Measurements from ENCODE around the gene TMEM59L. TPM values are rescaled to one million over a fixed set of nuclear protein-coding genes. Genes with fewer than 3 reads are reported as not detected.

The TMEM59L gene
- total and polyA plus RNA-seq, 4 donors = 0.08 to 0.15 (median 0.08) TPM; not detected in 1

GRCh38 chr19:18610245-18610555 lies 2.5 kb upstream of the TMEM59L start (continued):
- no peak for TF ChIP-seq REST (IDR thresholded peaks at IDR 0.05)
- TF ChIP-seq, protein P1, sequence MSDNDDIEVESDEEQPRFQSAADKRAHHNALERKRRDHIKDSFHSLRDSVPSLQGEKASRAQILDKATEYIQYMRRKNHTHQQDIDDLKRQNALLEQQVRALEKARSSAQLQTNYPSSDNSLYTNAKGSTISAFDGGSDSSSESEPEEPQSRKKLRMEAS (IDR thresholded peaks at IDR 0.05) = no peak

- no peak for DNase-seq (ENCODE audit: low spot score)
- H3K4me3 ChIP-seq (ENCODE audit: low read depth in 1 of 3, low read length in 3 of 3) = no peak overlapping the region
Observed at GRCh38 chr19:18610556-18611326, 1.9 kb upstream of the TMEM59L start.

More at GRCh38 chr19:18610556-18611326, 1.9 kb upstream of the TMEM59L start:
- Histone ChIP-seq H3K9ac (ENCODE audit: low read depth in 1 of 2, low read length in 2 of 2) (no peak overlapping the region), H3K4me1 (ENCODE audit: control insufficient read depth in 4 of 4, insufficient read depth in 4 of 4, low read length in 3 of 4) (peaks cover 0 to 19% (median 7%) of the 10 kb centered on the region in 4 donors), H3K27me3 (ENCODE audit: control insufficient read depth in 4 of 4, insufficient read depth in 4 of 4, low read length in 3 of 4) (peaks cover 1 to 18% (median 14%) of the 10 kb centered on the region in 4 donors), H3K27ac (ENCODE audit: low read depth in 1 of 2, low read length in 2 of 2) (no peak overlapping the region), H3K9me3 (ENCODE audit: control insufficient read depth in 4 of 4, low read length in 3 of 4) (no peaks in the 10 kb centered on the region), H3K36me3 (ENCODE audit: control insufficient read depth in 4 of 4, insufficient read depth in 3 of 4, low read depth in 1 of 4, low read length in 3 of 4) (no peaks in the 10 kb centered on the region)
- 5% methylated on average over 45 of the region's 45 CpGs for WGBS
- TF ChIP-seq HNF4A (conservative IDR thresholded peaks at IDR 0.05) = no peak
- no peak for TF ChIP-seq JUND (IDR thresholded peaks at IDR 0.05)
- TF ChIP-seq, protein P2, sequence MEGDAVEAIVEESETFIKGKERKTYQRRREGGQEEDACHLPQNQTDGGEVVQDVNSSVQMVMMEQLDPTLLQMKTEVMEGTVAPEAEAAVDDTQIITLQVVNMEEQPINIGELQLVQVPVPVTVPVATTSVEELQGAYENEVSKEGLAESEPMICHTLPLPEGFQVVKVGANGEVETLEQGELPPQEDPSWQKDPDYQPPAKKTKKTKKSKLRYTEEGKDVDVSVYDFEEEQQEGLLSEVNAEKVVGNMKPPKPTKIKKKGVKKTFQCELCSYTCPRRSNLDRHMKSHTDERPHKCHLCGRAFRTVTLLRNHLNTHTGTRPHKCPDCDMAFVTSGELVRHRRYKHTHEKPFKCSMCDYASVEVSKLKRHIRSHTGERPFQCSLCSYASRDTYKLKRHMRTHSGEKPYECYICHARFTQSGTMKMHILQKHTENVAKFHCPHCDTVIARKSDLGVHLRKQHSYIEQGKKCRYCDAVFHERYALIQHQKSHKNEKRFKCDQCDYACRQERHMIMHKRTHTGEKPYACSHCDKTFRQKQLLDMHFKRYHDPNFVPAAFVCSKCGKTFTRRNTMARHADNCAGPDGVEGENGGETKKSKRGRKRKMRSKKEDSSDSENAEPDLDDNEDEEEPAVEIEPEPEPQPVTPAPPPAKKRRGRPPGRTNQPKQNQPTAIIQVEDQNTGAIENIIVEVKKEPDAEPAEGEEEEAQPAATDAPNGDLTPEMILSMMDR (IDR thresholded peaks at IDR 0.05; ENCODE audit: low read depth, low read length, missing input control) = no peak
- TF ChIP-seq ATF3 (IDR thresholded peaks at IDR 0.05) = no peak
- TF ChIP-seq RXRA (IDR thresholded peaks at IDR 0.05) = no peak
- no peak for TF ChIP-seq TAF1 (conservative IDR thresholded peaks at IDR 0.05)
- TF ChIP-seq, protein P3, sequence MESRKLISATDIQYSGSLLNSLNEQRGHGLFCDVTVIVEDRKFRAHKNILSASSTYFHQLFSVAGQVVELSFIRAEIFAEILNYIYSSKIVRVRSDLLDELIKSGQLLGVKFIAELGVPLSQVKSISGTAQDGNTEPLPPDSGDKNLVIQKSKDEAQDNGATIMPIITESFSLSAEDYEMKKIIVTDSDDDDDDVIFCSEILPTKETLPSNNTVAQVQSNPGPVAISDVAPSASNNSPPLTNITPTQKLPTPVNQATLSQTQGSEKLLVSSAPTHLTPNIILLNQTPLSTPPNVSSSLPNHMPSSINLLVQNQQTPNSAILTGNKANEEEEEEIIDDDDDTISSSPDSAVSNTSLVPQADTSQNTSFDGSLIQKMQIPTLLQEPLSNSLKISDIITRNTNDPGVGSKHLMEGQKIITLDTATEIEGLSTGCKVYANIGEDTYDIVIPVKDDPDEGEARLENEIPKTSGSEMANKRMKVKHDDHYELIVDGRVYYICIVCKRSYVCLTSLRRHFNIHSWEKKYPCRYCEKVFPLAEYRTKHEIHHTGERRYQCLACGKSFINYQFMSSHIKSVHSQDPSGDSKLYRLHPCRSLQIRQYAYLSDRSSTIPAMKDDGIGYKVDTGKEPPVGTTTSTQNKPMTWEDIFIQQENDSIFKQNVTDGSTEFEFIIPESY (IDR thresholded peaks at IDR 0.05) = no peak
- TF ChIP-seq HNF4G (IDR thresholded peaks at IDR 0.05) = no peak
- no peak for TF ChIP-seq REST (IDR thresholded peaks at IDR 0.05)
- no peak for TF ChIP-seq EGR1 (IDR thresholded peaks at IDR 0.05; ENCODE audit: low read depth in 2 of 2)
